ENCODE data around the gene PCDHB11. TPM values are rescaled to one million over a fixed set of nuclear protein-coding genes. Genes with fewer than 3 reads are reported as not detected.
"Not testable (repeated sequence)": the region's sequence is repeated elsewhere in the genome, so short reads cannot be mapped to it uniquely, and the experiment has no call there.

The PCDHB11 gene
- total and polyA plus RNA-seq, 12 donors, result 0.12 to 7.1 (median 2.0) TPM

DNA sequence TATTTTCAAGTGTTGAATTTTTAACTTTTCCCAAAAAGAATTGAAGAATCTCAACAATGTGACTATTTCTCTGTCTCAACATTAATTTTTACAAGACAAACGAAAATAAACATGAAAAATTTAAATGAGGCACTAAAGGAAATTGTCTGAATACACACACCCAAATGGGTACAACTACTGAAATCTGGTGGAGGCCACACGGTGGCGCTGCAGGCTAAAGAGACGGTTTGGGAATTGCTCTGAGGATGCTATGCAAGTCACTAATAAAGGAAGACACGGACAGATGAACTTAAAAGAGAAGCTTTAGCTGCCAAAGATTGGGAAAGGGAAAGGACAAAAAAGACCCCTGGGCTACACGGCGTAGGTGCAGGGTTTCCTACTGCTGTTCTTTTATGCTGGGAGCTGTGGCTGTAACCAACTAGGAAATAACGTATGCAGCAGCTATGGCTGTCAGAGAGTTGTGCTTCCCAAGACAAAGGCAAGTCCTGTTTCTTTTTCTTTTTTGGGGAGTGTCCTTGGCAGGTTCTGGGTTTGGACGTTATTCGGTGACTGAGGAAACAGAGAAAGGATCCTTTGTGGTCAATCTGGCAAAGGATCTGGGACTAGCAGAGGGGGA is 7.2 kb upstream of the PCDHB11 start, which contains the start of gene PCDHB10:
TSS of gene PCDHB10 (plus strand) at position 244 of the 616 bp plus-strand sequence. CDS start at position 444, 200 bp downstream.
- H3K36me3 ChIP-seq (replicated peaks in 1 of 2), result no peaks in the 10 kb centered on the region
- intact Hi-C loops (cut with DNase I), result no loop called here
- no peak for TF ChIP-seq POLR2A (IDR thresholded peaks at IDR 0.05)
- TF ChIP-seq, protein P1, sequence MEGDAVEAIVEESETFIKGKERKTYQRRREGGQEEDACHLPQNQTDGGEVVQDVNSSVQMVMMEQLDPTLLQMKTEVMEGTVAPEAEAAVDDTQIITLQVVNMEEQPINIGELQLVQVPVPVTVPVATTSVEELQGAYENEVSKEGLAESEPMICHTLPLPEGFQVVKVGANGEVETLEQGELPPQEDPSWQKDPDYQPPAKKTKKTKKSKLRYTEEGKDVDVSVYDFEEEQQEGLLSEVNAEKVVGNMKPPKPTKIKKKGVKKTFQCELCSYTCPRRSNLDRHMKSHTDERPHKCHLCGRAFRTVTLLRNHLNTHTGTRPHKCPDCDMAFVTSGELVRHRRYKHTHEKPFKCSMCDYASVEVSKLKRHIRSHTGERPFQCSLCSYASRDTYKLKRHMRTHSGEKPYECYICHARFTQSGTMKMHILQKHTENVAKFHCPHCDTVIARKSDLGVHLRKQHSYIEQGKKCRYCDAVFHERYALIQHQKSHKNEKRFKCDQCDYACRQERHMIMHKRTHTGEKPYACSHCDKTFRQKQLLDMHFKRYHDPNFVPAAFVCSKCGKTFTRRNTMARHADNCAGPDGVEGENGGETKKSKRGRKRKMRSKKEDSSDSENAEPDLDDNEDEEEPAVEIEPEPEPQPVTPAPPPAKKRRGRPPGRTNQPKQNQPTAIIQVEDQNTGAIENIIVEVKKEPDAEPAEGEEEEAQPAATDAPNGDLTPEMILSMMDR (IDR thresholded peaks at IDR 0.05), result peak in 5 of 6 experiments; percentile 8 to 29 (median 13)
- 5 to 14% (median 10%) methylated on average over 10 of the region's 10 CpGs for WGBS, 4 donors
- peaks cover 0 to 14% (median 2%) of the 10 kb centered on the region in 3 donors for H3K9me3 ChIP-seq (replicated peaks in 1 of 3)
- no peak within 1 kb of the TSS for H3K27ac ChIP-seq
- no peaks in the 10 kb centered on the region for H3K27me3 ChIP-seq
- no peak within 1 kb of the TSS for H3K4me3 ChIP-seq
- peak in 1 of 7 donors; percentile 4 for DNase-seq
- H3K4me1 ChIP-seq (replicated peaks in 1 of 2), result no peaks in the 10 kb centered on the region

DNA sequence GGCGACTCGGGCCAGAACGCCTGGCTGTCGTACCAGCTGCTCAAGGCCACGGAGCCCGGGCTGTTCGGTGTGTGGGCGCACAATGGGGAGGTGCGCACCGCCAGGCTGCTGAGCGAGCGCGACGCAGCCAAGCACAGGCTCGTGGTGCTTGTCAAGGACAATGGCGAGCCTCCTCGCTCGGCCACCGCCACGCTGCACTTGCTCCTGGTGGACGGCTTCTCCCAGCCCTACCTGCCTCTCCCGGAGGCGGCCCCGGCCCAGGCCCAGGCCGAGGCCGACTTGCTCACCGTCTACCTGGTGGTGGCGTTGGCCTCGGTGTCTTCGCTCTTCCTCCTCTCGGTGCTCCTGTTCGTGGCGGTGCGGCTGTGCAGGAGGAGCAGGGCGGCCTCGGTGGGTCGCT is 5.1 kb upstream of the PCDHB11 start:
- H3K27ac ChIP-seq; DNase-seq; H3K36me3 ChIP-seq (replicated peaks in 1 of 2); intact Hi-C loops (cut with DNase I); H3K4me3 ChIP-seq; H3K27me3 ChIP-seq; H3K4me1 ChIP-seq (replicated peaks in 1 of 2): not testable (repeated sequence)
- H3K9me3 ChIP-seq (replicated peaks in 1 of 3), result peaks cover 0 to 14% (median 6%) of the 10 kb centered on the region in 3 donors
- WGBS, 4 donors, result 17 to 21% methylated on average over 25 to 27 of the region's 37 CpGs; no CpG with 5 or more reads in 2 of the 4 donors

DNA sequence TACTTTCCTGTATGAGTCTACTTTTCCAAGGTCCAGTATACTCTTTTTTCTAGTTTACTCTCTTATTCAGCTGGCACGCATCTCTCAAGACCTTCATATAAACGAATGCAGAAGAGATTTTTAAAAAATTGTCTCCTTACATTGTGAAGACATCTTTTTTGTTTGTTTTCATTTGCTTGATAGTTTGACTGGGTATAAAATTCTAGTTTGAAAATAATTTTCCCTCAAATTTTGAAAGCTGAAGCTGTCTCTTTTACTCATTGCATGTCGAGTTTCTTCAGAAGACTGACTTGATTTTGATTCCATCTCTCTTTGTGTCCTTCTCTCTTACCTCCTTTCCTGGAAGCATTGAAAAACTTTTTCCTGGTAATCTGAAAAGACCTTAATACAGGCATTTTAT is 3.1 kb upstream of the PCDHB11 start:
- Histone ChIP-seq H3K36me3 (replicated peaks in 1 of 2) (no peaks in the 10 kb centered on the region), H3K4me1 (replicated peaks in 1 of 2) (no peaks in the 10 kb centered on the region), H3K27ac (no peak overlapping the region), H3K27me3 (no peaks in the 10 kb centered on the region), H3K9me3 (replicated peaks in 1 of 3) (peaks cover 0 to 8% (median 6%) of the 10 kb centered on the region in 3 donors), H3K4me3 (no peak overlapping the region)
- intact Hi-C loops (cut with DNase I), result no loop called here
- no peak for TF ChIP-seq POLR2A (IDR thresholded peaks at IDR 0.05)
- TF ChIP-seq, protein P1 (IDR thresholded peaks at IDR 0.05), result no peak
- 31 to 59% (median 40%) methylated on average over 3 of the region's 3 CpGs for WGBS, 4 donors
- no peak for DNase-seq

DNA sequence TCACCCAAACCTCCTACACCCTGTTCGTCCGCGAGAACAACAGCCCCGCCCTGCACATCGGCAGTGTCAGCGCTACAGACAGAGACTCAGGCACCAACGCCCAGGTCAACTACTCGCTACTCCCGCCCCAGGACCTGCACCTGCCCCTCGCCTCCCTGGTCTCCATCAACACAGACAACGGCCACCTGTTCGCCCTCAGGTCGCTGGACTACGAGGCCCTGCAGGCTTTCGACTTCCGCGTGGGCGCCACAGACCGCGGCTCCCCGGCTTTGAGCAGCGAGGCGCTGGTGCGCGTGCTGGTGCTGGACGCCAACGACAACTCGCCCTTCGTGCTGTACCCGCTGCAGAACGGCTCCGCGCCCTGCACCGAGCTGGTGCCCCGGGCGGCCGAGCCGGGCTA is 1.7 kb downstream of the PCDHB11 start:
- intact Hi-C loops (cut with DNase I); H3K4me3 ChIP-seq: not testable (repeated sequence)

DNA sequence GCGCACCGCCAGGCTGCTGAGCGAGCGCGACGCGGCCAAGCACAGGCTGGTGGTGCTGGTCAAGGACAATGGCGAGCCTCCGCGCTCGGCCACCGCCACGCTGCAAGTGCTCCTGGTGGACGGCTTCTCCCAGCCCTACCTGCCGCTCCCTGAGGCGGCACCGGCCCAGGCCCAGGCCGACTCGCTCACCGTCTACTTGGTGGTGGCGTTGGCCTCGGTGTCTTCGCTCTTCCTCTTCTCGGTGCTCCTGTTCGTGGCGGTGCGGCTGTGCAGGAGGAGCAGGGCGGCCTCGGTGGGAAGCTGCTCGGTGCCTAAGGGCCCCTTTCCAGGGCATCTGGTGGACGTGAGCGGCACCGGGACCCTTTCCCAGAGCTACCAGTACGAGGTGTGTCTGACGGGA is 2.2 kb downstream of the PCDHB11 start:
- H3K4me1 ChIP-seq (replicated peaks in 1 of 2); H3K4me3 ChIP-seq; H3K36me3 ChIP-seq (replicated peaks in 1 of 2); intact Hi-C loops (cut with DNase I); H3K9me3 ChIP-seq (replicated peaks in 1 of 3); DNase-seq; H3K27ac ChIP-seq; H3K27me3 ChIP-seq: not testable (repeated sequence)
- 24 to 36% (median 27%) methylated on average over 21 to 32 of the region's 35 CpGs for WGBS, 4 donors

More for the DNA sequence above, 1.7 kb downstream of the PCDHB11 start:
- H3K9me3 ChIP-seq (replicated peaks in 1 of 3); H3K27me3 ChIP-seq; H3K27ac ChIP-seq; H3K36me3 ChIP-seq (replicated peaks in 1 of 2); H3K4me1 ChIP-seq (replicated peaks in 1 of 2); DNase-seq: not testable (repeated sequence)
- WGBS, 4 donors, result 20 to 40% (median 30%) methylated on average over 1 to 25 of the region's 38 CpGs

DNA sequence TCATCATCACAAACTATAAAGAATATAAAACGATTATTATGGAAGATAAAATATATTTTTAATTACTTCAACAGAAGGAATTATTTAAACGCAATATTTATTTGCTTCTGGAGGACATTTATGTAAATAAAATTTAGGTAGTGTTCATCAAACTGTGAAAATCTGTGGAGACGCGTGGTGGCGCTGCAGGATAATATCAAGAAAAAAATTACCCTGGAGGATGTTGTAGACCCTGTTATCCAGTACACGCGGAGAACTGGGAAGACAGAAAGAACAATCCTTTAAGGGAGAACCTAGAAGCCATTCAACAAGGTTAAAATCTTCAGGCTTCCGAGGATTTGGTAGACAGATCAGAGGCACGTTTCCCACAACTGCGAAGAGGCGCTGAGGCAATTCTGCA is 9.1 kb downstream of the PCDHB11 start, which contains the start of gene PCDHB12:
TSS of gene PCDHB12 (plus strand) at position 242 of the 400 bp plus-strand sequence. CDS start 189 bp downstream, outside the sequence.
- H3K36me3 ChIP-seq (replicated peaks in 1 of 2), result no peaks in the 10 kb centered on the region
- H3K27me3 ChIP-seq, result peaks cover 9% of the 10 kb centered on the region
- peak in 1 of 7 donors; percentile 7 for DNase-seq
- WGBS, 4 donors, result 15 to 27% (median 19%) methylated on average over 11 of the region's 11 CpGs
- no peaks in the 10 kb centered on the region for H3K4me1 ChIP-seq (replicated peaks in 1 of 2)
- no peak within 1 kb of the TSS for H3K27ac ChIP-seq
- intact Hi-C loops (cut with DNase I), result no loop called here
- no peak within 1 kb of the TSS for H3K4me3 ChIP-seq
- no peaks in the 10 kb centered on the region for H3K9me3 ChIP-seq (replicated peaks in 1 of 3)
- no peak for TF ChIP-seq POLR2A (IDR thresholded peaks at IDR 0.05)
- TF ChIP-seq, protein P1 (IDR thresholded peaks at IDR 0.05), result peak in 4 of 6 experiments; percentile 10 to 29 (median 17)

DNA sequence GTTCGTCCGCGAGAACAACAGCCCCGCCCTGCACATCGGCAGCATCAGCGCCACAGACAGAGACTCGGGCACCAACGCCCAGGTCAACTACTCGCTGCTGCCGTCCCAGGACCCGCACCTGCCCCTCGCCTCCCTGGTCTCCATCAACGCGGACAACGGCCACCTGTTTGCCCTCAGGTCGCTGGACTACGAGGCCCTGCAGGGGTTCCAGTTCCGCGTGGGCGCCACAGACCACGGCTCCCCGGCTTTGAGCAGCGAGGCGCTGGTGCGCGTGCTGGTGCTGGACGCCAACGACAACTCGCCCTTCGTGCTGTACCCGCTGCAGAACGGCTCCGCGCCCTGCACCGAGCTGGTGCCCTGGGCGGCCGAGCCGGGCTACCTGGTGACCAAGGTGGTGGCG is 10.9 kb downstream of the PCDHB11 start:
- H3K27me3 ChIP-seq; intact Hi-C loops (cut with DNase I): not testable (repeated sequence)

DNA sequence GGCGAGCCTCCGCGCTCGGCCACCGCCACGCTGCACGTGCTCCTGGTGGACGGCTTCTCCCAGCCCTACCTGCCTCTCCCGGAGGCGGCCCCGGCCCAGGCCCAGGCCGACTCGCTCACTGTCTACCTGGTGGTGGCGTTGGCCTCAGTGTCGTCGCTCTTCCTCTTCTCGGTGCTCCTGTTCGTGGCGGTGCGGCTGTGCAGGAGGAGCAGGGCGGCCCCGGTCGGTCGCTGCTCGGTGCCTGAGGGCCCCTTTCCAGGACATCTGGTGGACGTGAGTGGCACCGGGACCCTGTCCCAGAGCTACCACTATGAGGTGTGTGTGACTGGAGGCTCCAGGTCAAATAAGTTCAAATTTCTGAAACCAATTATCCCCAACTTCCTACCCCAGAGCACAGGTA is 11.4 kb downstream of the PCDHB11 start:
- H3K27ac ChIP-seq; H3K9me3 ChIP-seq (replicated peaks in 1 of 3); H3K4me1 ChIP-seq (replicated peaks in 1 of 2); H3K4me3 ChIP-seq; DNase-seq; H3K27me3 ChIP-seq; H3K36me3 ChIP-seq (replicated peaks in 1 of 2); intact Hi-C loops (cut with DNase I): not testable (repeated sequence)
- 19 to 40% (median 30%) methylated on average over 1 to 21 of the region's 27 CpGs for WGBS, 4 donors

More for the DNA sequence above, 10.9 kb downstream of the PCDHB11 start:
- 26 to 51% (median 38%) methylated on average over 6 to 39 of the region's 39 CpGs for WGBS, 4 donors
- H3K36me3 ChIP-seq (replicated peaks in 1 of 2); H3K9me3 ChIP-seq (replicated peaks in 1 of 3); DNase-seq; H3K4me3 ChIP-seq; H3K27ac ChIP-seq; H3K4me1 ChIP-seq (replicated peaks in 1 of 2): not testable (repeated sequence)
